Activated T-cell treated with anti-CD3 and anti-CD28 coated beads, Interleukin-2, amount 50 U/mL, for 48 hours (primary cell): ENCODE data around the gene CYTL1.
"Not testable (repeated sequence)": the region's sequence is repeated elsewhere in the genome, so short reads cannot be mapped to it uniquely, and the experiment has no call there.

Source experiments
- DNase-seq, 2 experiments: peaks; one replicate each; pipeline ENCODE4 v3.0.0-alpha.2; 2020

CYTL1 gene

DNA sequence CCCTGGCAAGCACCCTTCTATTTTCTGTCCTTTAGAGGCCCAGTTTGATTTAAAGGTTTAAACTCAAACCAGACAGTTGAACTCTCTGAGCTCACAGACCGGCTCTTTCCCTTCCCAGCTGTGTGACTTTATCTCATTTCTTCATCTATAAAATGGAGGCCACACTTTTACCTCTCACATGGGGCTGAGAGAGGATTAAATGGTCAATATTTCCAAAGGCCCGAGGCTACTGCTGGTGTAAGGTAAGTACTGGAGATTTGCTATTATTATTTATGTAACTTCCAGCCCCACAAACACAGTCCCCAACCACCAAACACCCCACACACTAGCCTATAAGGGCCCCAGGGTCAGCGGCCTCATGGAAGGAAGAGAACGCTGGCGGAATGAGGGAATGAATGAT, 13.6 kb upstream of the CYTL1 start:
- no peak for DNase-seq

DNA sequence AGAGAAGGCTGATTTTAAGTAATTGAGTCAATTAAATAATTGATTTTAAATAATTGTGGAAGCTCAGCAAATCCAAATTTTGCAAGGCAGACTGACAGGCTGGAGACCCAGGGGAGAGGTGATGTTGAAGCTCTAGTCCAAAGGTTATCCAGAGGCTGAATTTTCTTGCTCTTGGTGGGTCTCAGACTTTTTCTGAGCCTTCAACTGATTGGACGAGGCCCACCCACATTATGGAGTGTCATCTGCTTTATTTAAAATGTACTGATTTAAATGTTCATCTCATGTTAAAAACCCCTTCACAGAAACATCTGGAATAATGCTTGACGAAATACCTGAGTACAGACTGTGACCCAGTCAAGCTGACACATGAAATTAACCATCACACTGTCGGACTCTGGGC, 11.7 kb upstream of the CYTL1 start:
- DNase-seq, result no peak

DNA sequence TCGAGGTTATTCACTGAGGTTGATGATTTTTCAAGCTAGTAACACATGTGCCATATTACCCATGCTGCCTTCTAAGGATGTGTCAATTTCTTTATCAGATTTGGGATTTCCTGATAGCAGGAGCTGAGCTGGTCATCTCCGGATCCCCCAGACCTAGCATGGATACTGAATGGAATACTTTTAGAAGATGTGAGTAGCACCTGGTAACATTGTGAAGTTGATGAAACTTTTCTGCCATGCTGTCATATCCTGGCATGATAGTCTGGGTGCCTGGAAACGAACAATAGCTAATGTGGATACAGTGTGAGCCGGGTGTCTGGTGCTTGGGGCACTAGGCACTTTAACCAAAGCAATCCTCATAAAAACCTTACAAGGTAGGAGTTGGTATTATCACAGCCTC, 11.0 kb upstream of the CYTL1 start:
- DNase-seq, result no peak

DNA sequence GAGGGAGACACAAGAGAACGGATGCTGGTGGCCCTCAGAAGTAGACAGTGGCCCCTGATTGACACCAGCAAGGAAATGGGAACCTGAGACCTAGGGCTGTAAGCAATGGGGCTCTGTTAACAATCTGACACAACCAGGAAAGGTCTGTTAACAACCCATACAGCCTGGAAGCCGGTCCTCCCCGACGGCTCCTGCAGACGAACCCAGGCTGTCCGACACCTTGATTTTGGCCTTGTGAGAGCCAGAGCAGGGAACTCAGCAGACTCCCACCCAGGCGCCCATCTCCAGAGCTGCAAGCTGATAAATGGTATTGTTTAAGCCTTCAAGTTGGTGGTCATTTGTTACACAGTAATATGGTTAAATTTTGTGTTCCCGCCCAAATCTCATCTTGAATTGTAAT, 10.2 kb upstream of the CYTL1 start:
- no peak for DNase-seq

DNA sequence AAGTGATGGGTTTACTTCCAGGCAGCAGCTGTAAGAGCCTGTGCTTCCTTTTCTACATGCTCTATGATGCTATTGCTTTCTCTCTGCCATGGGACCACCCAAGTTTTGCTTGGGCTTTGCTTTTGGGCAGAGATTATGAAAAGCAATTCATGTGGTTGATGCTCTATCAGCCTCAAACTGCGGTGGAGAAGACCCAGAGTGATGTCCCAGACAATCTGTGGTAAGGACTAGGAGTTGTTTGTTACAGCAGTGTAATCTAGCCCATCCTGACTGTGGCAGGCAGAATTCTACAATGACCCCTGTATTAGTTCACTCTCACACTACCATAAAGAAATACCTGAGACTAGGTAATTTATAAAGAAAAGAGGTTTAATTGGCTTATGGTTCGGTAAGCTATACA, 9.2 kb upstream of the CYTL1 start:
- no peak for DNase-seq

DNA sequence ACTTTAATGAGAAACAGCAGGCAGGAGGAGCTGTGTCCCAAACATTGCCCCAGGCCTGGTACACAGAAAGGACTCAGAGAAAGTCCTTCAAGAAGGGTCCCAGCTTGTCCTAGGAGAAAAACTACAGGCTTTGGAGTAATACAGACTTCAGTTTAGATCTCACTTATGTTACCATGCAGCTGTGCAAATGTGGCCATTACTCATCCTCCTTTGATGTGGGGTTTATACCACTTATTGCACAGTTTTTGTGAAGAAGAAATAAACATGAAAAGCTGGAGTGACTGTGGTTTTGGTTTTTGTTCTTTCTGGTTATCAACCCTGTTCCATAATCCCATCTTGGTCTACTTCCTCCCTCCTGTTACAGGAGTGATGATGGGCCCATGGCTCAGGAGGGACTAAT, 8.1 kb upstream of the CYTL1 start:
- DNase-seq, result no peak

DNA sequence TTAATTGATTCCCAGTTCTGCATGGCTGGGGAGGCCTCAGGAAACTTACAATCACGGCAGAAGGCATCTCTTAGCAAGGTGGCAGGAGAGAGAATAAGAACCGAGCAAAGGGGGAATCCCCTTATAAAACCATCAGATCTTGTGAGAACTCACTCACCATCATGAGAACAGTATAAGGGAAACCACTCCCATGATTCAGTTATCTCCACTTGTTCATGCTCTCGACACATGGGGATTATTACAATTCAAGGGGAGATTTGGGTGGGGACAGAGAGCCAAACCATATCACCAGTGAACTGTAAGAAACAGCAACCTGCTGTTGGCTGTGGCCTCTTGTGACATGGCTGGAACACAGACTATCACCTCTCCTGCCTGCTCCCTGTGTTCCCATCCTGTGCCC, 7.1 kb upstream of the CYTL1 start:
- DNase-seq, result no peak

DNA sequence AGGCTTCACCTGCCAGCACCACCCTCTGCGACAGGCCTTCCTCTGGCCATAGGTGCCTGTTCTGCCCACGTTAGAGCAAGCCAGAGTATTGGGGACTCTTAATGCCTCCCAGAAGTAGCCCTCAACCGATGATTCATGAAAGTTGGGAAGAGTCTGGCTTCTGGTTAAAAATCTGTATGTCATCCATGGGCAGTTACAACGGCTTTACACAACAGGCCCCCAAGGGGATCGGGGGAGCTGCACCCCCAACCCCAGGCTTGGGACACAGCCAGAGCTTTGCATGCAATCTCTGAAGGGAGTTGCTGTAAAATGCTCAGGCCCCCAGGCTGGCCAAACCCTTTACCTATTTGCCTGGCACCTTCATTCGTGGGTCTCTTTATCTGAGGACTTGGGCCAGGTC, 5.4 kb upstream of the CYTL1 start:
- DNase-seq, result no peak

DNA sequence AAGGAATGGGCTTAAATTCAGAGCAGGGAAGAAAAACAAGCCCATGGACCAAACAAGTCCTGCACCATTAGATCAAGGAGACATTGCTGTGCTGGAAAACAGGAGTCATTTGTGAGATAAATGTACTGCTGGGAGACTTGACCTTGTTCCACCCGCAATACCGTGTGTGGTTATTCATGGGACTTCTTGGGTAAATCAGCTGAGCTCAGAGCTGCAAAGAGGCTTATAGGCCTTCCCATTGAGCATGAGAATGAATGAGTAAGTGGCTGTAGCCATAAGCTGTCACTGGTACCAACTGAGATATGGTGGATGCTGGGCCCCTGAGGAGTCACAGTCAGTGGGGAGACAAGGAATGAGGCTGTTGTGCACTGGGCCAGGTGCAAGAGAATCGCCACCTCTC, 2.3 kb upstream of the CYTL1 start:
- DNase-seq, result no peak

DNA sequence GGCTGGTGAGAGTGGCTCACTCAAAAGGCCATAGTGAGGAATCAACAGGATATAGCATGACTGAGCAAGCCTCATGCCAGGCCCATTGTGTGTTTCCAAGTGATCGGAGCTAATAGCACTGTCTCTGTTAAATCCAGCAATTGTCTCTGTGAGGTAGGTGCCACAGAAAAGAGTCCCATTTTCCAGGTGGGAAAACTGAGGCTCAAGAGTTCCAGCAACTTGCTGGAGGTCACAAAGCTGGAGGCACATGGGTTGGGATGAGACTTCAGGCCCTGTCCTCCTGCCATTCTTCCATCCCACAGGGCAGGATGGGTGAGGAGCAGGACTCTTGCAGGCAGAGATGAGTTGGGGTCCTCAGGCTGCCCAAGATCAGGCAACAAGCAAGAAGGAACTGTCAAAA, 1.1 kb upstream of the CYTL1 start:
- no peak for DNase-seq

DNA sequence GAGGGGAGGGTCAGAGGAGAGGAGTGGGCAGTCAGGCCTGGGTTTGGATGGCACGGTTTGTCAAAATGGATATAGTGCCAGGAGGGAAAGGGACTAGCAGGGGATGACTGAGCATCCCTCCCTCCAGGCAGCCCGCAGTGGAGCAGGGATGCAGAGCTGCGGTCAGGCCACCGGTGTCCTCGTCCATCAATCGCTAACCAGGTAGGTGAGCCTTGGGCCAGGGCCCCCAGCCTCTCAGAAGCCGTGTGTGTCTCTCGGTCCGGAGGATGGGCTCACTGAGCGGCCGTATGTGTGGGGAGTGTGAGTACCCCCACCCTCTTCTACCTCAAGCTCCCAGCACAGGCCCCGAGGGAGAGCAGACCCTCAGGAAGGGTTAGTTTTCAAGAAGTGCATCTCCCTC, 538 bp upstream of the CYTL1 start:
- no peak for DNase-seq

DNA sequence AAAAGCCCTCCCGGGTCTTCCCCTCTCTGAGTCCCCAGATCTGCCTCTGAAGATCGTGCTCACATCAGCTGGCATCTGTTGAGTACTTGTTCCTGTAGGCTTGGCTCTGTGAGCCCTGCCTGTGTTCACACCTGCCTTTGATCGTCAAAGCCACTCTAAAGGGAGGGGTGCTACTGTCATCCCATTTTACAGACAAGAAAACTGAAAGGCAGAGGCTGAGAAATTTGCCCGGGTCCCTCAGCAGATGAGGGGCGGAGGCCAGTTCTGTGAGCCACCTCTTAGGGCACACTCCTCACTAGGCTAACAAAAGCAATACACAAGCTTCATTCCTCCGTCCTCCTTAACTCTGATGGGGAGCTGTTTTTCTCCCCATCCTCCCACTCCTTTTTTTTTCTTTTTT, 655 bp downstream of the CYTL1 start:
- no peak for DNase-seq

DNA sequence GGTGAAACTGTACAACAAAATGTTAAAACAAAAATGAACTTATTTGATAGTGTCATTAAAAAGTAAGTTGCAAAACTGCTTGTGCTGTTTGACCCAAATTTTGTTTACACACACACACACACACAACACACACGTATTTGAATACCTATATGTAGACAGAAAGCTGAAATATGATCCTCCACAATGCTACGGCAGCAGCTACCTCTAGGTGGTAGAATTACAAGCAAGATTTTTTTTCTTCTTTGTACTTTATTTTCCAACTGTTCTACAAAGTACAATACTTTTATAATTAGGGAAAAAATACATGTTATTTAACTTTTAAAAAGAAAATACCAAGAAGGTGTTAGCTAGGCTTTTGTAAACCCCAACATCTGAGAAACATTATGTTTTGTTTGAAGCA, 1.2 kb downstream of the CYTL1 start:
- no peak for DNase-seq

DNA sequence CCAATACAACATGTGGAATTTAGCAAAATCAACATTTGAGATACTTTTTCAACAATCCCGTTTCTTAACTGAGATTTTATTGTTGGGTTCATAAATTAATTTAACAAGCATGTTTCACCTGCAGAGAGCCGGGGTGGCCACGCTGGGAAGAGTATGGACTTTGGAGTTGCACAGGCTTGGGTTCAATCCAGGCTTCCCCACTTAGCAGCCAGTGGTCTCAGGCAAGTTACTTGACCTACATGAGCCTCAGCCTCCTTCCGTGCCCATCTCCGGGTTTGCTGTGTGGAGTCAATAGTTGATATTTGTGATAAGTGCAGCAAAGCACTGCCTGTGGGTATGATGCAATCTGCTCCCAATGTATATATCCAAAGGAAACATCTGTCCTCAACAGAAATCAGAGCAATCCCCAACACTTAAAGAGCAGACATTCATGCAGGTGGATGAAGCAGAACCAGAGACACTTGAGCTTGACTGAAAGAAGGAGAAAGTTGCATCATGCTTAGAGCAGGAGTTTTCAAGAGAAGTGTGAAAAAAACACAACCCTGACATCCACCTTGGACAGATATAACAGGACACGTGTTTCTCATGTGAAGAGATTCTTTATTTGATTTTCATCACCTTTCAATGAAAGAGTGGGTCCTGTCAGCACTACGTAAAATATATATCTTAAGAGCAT, 5.1 kb downstream of the CYTL1 start:
- DNase-seq, result no peak

DNA sequence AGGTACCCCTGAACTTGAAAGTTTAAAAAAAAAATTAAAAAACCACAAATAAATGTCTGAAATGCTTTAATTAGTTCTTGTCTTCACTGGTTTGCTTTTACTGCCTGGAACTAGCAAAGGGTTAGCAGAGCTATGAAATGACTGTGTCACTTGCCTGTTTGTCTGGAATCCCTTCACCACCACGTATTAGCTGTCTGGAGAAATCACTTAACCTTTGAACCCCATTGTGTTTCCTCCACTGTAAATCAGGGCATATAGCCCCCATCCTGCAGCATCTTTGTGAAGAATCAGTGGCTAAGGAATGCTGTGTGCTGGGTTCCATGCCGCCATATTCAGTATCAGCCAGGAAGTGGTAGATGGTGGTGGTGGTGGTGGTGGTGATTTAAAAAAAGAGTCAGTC, 6.3 kb downstream of the CYTL1 start:
- DNase-seq, result no peak

DNA sequence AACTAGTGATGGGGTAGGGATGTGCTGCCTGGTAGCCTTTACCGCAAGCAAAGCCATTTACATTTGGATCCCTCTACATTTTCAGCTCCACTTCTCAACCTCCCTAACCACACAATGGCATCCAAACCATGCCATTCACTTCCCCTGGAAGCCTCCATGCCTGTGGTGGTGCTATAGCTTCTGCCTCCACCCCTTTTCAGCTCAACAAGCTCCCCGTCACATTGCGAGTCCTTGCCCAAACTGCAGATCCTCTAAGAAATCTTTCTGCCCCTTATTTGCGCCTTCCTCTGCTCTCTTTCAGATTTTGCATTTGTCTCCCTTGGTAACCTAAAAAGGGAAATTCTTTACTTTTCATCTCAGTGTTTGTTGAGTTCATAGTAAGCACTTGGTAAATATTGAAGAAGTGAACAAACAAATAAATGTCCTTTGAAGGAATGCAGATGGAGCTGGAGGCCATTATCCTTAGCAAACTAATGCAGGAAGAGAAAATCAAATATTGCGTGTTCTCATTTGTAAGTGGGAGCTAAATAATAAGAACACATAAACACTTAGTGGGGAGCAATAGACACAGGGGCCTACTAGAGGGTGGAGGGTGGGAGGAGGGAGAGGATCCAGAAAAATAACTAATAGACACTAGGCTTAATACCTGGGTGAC, 6.9 kb downstream of the CYTL1 start:
- no peak for DNase-seq

DNA sequence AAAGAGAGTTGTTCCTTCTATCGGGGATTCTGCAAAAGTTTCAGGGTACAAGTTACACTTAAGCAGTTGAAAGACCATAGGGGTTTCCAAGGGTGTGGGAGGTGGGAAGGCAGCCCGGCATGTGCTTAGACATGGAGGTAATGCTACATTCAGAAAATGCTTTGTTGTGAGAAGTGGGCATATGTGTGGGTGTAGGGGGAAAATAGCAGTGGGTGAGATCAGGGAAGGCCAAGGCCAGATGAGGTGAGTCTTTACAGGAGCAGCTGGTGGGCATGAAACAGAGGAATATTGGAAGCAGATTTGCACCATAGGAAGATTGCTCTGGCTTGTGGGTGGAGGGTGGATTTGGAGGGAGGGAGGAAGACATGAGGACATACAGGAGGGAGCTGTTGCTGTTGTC, 8.3 kb downstream of the CYTL1 start:
- no peak for DNase-seq

DNA sequence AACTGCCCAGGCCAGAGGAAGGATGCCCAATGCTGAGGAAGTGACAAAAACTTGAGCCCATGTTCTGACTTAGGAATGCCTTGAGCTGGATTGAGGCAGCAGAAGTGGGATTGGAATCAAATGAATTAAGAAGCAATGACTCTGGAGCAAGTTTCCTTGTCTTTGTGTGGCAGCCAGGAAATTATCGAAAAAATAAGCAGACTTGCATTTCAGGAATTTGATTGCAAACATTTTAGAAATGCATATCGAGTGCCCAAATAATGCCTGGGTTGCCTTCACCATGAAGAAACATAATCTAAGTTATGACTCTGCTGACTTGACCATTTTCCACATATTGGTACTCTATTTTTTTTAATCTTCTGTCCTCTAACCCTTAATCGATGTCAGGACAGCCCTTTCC, 9.5 kb downstream of the CYTL1 start:
- no peak for DNase-seq

DNA sequence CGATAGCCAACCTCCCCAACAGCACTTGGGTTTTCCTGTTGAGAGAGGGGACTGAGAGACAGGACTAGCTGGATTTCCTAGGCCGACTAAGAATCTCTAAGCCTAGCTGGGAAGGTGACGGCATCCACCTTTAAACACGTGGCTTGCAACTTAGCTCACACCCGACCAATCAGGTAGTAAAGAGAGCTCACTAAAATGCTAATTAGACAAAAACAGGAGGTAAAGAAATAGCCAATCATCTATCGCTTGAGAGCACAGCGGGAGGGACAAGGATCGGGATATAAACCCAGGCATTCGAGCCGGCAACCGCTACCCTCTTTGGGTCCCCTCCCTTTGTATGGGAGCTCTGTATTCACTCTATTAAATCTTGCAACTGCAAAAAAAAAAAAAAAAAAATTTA, 12.3 kb downstream of the CYTL1 start:
- DNase-seq, result not testable (repeated sequence)

DNA sequence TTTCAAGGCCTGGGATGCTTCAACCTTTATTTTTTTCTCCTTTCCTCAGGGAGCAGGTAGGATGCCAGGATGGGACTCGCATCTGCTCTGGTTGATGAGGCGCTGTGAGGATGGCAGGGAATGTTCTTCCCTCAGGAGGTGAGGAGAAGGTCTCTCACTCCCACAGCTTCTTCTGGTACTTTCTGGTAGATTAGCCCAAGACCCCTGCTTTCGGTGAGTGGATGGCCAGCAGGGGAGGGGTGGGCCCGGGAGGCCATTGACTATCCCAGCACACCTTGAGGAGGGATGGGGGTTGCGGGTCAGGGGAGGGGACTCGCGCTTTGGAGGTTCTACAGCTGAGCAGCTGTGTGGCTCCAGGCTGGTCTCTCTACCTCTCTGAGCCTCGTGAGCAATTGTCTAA, 14.8 kb downstream of the CYTL1 start:
- DNase-seq, result no peak

DNA sequence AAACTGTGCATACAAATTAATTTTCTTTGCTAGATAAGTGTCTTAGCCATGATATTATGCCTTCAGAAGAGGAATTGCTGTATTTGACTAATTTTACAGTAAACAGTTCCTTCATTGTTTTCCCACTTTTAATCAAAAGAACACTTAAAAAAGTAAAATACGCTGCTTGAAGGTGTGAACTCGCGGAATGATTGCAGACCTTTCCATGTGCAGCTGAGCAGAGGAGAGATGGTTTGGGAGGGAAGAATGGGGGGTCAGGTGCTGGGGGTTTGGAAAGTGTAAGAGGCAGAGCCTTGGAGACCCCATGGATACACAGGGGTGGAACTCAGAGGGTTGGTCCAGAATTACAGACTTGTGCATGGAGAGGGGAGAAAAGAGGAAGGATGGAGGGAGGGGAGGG, 15.3 kb downstream of the CYTL1 start:
- DNase-seq, result no peak

DNA sequence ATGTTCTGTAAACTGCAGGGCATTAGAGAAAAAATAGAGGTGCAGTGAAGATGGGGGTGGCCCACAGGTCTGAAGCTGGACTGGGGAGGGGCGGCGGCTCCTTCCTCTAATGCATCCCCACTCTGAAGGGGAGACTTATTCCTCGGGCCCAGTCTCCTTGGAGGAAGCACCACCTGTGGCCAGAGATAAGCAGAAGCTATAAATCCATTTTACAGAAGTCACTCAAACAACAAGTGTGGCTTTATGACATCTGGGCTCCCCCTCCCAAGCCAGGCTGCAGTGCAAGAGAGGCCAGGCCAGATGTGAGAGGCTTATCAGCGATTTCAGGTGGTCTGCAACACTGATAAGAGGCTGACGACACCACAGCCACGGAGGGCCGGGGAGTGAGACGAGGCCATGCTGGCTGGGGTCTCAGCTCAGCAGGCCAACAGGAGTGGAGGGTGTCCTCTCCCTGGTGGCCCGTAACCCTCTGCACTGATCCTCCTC, 15.8 kb downstream of the CYTL1 start:
- DNase-seq, result no peak

DNA sequence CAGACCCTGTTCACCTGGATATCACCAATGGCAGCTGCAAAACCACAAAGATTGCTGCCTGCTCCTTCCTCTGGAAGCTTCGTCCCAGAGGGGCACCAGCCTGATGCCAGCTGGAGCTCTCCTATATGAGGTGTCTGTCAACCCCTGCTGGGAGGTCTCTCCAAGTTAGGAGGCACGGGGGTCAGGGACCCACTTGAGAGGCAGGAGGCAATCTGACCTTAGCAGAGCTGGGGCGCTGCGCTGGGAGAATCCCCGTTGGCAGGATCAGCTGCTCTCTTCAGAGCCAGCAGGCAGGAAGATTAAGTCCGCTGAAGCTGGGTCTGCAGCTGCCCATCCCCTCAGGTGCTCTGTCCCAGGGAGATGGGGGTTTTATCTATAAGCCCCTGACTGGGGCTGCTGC, 17.6 kb downstream of the CYTL1 start:
- not testable (repeated sequence) for DNase-seq

DNA sequence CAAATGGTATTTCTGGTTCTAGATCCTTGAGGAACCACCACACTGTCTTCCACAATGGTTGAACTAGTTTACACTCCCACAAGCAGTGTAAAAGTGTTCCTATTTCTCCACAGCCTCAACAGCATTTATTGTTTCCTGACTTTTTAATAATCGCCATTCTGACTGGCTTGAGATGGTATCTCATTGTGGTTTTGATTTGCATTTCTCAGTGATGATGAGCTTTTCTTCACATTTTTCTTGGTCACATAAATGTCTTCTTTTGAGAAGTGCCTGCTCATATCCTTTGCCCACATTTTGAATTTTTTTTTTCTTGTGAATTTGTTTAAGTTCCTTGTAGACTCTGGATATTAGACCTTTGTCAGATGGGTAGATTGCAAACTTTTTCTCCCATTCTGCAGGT, 22.3 kb downstream of the CYTL1 start:
- DNase-seq, result not testable (repeated sequence)

DNA sequence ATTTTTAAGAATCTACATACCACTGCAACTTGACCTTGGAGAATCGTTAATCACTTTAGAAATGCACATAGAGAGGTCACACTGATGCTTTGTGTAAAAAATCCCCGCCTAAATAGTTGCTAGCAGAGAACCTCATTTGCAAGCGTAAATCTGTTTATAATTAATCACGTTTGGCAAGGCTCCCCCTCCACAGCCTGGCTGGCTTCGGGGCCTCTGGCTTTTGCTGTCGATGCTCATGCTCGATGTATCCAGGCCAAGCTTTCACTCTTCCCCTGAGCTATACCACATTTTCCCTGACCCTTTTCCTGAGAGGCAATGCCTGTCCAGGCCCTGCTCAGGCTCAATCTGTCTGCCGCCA, 23.4 kb downstream of the CYTL1 start:
- DNase-seq, result no peak
